ENCODE measurements around the gene POLG2. TPM values are rescaled to one million over a fixed set of nuclear protein-coding genes. Genes with fewer than 3 reads are reported as not detected.
"Not testable (repeated sequence)": the region's sequence is repeated elsewhere in the genome, so short reads cannot be mapped to it uniquely, and the experiment has no call there.

POLG2 gene
- total RNA-seq, 1 donor from 2014 or later: 10.3 TPM

DNA sequence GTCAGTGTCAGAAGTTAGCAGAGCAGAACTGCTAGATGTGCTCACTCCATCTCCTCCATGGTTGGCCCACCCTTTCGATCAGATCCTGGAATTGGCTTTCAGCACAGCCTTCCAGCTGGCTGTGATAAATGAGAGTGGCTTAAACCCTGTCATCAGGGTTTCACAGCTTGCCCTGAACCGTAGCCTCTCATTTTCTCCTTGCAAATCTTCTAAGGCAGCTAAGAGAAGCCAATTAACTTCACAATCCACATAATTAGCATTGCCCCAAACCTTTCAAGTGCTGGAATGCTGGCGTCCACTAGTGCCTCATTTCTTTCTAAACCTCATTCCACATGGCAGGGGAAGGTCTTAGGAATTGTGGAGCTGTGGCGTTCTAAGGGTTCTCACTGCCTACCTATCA is 26.2 kb downstream of the POLG2 start:
- peaks cover 3% of the 10 kb centered on the region for H3K4me1 Mint-ChIP-seq (ENCODE audit: low read depth)
- no peaks in the 10 kb centered on the region for H3K36me3 Mint-ChIP-seq (ENCODE audit: low read depth)
- no peak for DNase-seq (ENCODE audit: low spot score)
- H3K4me3 Mint-ChIP-seq (ENCODE audit: unreplicated experiment): no peak overlapping the region
- H3K9me3 Mint-ChIP-seq (ENCODE audit: low read depth): no peaks in the 10 kb centered on the region
- H3K27me3 Mint-ChIP-seq (ENCODE audit: low read depth): no peaks in the 10 kb centered on the region
- H3K27ac Mint-ChIP-seq (ENCODE audit: unreplicated experiment): no peak overlapping the region
- TF ChIP-seq, protein P1, sequence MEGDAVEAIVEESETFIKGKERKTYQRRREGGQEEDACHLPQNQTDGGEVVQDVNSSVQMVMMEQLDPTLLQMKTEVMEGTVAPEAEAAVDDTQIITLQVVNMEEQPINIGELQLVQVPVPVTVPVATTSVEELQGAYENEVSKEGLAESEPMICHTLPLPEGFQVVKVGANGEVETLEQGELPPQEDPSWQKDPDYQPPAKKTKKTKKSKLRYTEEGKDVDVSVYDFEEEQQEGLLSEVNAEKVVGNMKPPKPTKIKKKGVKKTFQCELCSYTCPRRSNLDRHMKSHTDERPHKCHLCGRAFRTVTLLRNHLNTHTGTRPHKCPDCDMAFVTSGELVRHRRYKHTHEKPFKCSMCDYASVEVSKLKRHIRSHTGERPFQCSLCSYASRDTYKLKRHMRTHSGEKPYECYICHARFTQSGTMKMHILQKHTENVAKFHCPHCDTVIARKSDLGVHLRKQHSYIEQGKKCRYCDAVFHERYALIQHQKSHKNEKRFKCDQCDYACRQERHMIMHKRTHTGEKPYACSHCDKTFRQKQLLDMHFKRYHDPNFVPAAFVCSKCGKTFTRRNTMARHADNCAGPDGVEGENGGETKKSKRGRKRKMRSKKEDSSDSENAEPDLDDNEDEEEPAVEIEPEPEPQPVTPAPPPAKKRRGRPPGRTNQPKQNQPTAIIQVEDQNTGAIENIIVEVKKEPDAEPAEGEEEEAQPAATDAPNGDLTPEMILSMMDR (IDR thresholded peaks at IDR 0.05): no peak

DNA sequence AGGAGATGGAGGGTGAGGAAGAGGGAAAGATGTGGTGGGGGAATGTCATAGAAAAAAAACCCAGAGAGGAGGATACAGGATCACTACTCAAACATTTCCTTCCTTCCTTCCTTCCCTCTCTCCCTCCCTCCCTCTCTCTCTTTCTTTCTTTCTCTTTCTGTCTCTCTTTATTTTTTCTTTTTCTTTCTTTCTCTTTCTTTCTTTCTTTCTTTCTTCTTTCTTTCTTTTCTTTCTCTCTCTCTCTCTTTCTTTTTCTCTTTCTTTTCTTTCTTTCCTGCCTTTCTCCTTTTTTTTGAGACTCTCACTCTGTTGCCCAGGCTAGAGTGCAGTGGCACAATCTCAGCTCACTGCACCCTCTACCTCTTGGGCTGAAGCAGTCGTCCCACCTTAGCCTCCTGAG is 30.0 kb downstream of the POLG2 start:
- not testable (repeated sequence) for H3K36me3 Mint-ChIP-seq (ENCODE audit: low read depth); H3K4me3 Mint-ChIP-seq (ENCODE audit: unreplicated experiment); H3K4me1 Mint-ChIP-seq (ENCODE audit: low read depth); H3K9me3 Mint-ChIP-seq (ENCODE audit: low read depth); H3K27me3 Mint-ChIP-seq (ENCODE audit: low read depth); H3K27ac Mint-ChIP-seq (ENCODE audit: unreplicated experiment); DNase-seq (ENCODE audit: low spot score)

DNA sequence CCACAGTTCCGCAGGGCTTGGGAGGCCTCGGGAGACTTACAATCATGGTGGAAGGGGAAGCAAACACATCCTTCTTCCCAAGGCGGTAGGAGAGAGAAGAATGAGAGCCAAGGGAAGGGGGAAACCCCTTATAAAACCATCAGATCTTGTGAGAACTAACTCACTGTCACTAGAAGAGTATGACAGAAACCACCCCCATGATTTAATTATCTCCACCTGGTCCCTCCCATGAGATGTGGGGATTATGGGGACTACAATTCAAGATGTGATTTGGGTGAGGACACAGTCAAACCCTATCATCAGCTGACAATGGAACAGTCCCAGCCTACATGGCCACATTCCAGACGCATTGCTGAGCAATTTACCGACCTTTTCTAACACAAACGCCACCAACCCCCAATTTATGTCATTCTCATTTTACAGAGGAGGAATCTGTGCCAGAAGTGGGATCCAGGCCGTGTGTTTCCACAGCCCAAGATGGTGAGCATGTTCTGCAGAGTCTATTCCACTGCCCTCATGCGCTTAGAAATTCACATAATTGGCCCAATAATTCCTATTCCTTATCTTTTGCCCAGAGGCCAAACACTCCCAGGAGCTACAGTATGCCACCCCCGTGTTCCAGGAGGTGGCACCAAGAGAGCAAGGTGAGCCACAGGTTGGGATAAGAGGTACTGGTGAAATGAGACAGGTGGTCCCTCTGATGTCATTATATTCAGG is 30.7 kb downstream of the POLG2 start:
- Mint-ChIP-seq H3K4me1 (ENCODE audit: low read depth) (peaks cover 3% of the 10 kb centered on the region), H3K4me3 (ENCODE audit: unreplicated experiment) (no peak overlapping the region), H3K36me3 (ENCODE audit: low read depth) (no peaks in the 10 kb centered on the region), H3K27me3 (ENCODE audit: low read depth) (peaks cover 2% of the 10 kb centered on the region), H3K27ac (ENCODE audit: unreplicated experiment) (no peak overlapping the region), H3K9me3 (ENCODE audit: low read depth) (no peaks in the 10 kb centered on the region)
- TF ChIP-seq, protein P1 (IDR thresholded peaks at IDR 0.05): no peak
- no peak for DNase-seq (ENCODE audit: low spot score)

- DNase-seq (ENCODE audit: low spot score): no peak
- Mint-ChIP-seq H3K27ac (ENCODE audit: unreplicated experiment) (no peak overlapping the region), H3K9me3 (ENCODE audit: low read depth) (no peaks in the 10 kb centered on the region), H3K27me3 (ENCODE audit: low read depth) (peaks cover 2% of the 10 kb centered on the region), H3K36me3 (ENCODE audit: low read depth) (no peaks in the 10 kb centered on the region), H3K4me1 (ENCODE audit: low read depth) (peaks cover 15% of the 10 kb centered on the region), H3K4me3 (ENCODE audit: unreplicated experiment) (no peak overlapping the region)
- TF ChIP-seq, protein P1 (IDR thresholded peaks at IDR 0.05): no peak
These were observed 35.1 kb downstream of the POLG2 start for GRCh38 chr17:64461788-64462187.

DNA sequence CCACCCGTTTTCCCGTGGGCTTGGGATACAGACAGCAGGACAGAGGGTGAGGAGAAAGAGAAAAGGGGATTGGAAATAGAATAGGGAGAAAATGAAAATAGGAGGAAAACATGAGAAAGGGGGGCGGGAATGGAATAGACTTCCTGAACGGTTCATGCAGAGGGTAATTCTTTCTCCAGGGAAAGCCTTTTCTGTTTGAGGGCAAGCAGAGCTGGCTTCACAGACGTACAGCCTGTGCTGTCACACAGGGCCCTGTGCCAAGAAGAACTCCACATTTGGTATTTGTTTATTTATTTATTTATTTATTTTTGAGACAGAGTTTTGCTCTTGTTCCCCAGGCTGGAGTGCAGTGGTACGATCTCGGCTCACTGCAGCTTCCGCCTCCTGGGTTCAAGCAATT is 35.9 kb downstream of the POLG2 start:
- peaks cover 2% of the 10 kb centered on the region for H3K27me3 Mint-ChIP-seq (ENCODE audit: low read depth)
- TF ChIP-seq, protein P1 (IDR thresholded peaks at IDR 0.05): no peak
- H3K4me1 Mint-ChIP-seq (ENCODE audit: low read depth): peaks cover 12% of the 10 kb centered on the region
- no peak for DNase-seq (ENCODE audit: low spot score)
- H3K4me3 Mint-ChIP-seq (ENCODE audit: unreplicated experiment): no peak overlapping the region
- H3K36me3 Mint-ChIP-seq (ENCODE audit: low read depth): no peaks in the 10 kb centered on the region
- H3K27ac Mint-ChIP-seq (ENCODE audit: unreplicated experiment): no peak overlapping the region
- no peaks in the 10 kb centered on the region for H3K9me3 Mint-ChIP-seq (ENCODE audit: low read depth)

DNA sequence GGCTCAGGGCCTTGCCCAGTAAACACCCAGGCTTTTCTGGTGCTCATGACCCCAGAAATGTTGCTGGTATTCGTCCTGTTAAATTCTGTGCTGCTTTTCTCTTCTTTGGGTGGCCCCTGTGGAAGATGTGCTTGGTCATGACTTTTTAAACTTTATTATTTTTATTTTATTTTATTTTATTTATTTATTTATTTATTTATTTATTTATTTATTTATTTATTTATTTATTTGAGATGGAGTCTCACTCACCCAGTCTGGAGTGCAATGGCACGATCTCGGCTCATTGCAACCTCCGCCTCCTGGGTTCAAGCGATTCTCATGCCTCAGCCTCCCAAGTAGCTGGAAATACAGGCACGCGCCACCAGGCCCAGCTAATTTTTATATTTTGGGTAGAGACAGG is 37.0 kb downstream of the POLG2 start:
- not testable (repeated sequence) for H3K9me3 Mint-ChIP-seq (ENCODE audit: low read depth); H3K4me3 Mint-ChIP-seq (ENCODE audit: unreplicated experiment); DNase-seq (ENCODE audit: low spot score); H3K27me3 Mint-ChIP-seq (ENCODE audit: low read depth); H3K36me3 Mint-ChIP-seq (ENCODE audit: low read depth); H3K27ac Mint-ChIP-seq (ENCODE audit: unreplicated experiment)
- H3K4me1 Mint-ChIP-seq (ENCODE audit: low read depth): peaks cover 12% of the 10 kb centered on the region
